ENCODE data around the gene CDKAL1.
"Not testable (repeated sequence)": the region's sequence is repeated elsewhere in the genome, so short reads cannot be mapped to it uniquely, and the experiment has no call there.

CDKAL1 gene

GRCh38 chr6:21049572-21049971, 515.3 kb downstream of the CDKAL1 start:
- H3K36me3 ChIP-seq (replicated peaks; ENCODE audit: low read depth, low read length), result peaks cover 5% of the 10 kb centered on the region
- no peak for TF ChIP-seq EZH2phosphoT487 (IDR thresholded peaks at IDR 0.05; ENCODE audit: low read depth)
- TF ChIP-seq, protein P1, sequence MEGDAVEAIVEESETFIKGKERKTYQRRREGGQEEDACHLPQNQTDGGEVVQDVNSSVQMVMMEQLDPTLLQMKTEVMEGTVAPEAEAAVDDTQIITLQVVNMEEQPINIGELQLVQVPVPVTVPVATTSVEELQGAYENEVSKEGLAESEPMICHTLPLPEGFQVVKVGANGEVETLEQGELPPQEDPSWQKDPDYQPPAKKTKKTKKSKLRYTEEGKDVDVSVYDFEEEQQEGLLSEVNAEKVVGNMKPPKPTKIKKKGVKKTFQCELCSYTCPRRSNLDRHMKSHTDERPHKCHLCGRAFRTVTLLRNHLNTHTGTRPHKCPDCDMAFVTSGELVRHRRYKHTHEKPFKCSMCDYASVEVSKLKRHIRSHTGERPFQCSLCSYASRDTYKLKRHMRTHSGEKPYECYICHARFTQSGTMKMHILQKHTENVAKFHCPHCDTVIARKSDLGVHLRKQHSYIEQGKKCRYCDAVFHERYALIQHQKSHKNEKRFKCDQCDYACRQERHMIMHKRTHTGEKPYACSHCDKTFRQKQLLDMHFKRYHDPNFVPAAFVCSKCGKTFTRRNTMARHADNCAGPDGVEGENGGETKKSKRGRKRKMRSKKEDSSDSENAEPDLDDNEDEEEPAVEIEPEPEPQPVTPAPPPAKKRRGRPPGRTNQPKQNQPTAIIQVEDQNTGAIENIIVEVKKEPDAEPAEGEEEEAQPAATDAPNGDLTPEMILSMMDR (IDR thresholded peaks at IDR 0.05; ENCODE audit: low read depth, low read length), result no peak
- H3K9me3 ChIP-seq (ENCODE audit: insufficient read depth, low read length), result no peaks in the 10 kb centered on the region
- no peak overlapping the region for H3K27ac ChIP-seq (ENCODE audit: low read length)
- no peak overlapping the region for H3K4me2 ChIP-seq (ENCODE audit: low read length)
- no peaks in the 10 kb centered on the region for H3K79me2 ChIP-seq (ENCODE audit: low read length)
- no peak overlapping the region for H2AFZ ChIP-seq (ENCODE audit: low read depth, low read length)
- H3K27me3 ChIP-seq (ENCODE audit: low read depth, low read length), result no peaks in the 10 kb centered on the region
- no peak overlapping the region for H3K4me3 ChIP-seq (ENCODE audit: low read length)
- H4K20me1 ChIP-seq (ENCODE audit: insufficient read depth, low read length), result no peaks in the 10 kb centered on the region
- H3K9ac ChIP-seq (ENCODE audit: low read length), result no peak overlapping the region
- peaks cover 21% of the 10 kb centered on the region for H3K4me1 ChIP-seq (ENCODE audit: low read length)

- Histone ChIP-seq H2AFZ (ENCODE audit: low read depth, low read length) (no peak overlapping the region), H3K79me2 (ENCODE audit: low read length) (no peaks in the 10 kb centered on the region), H3K9me3 (ENCODE audit: insufficient read depth, low read length) (no peaks in the 10 kb centered on the region), H3K9ac (ENCODE audit: low read length) (no peak overlapping the region), H3K27ac (ENCODE audit: low read length) (no peak overlapping the region), H3K4me2 (ENCODE audit: low read length) (no peak overlapping the region), H3K27me3 (ENCODE audit: low read depth, low read length) (no peaks in the 10 kb centered on the region), H4K20me1 (ENCODE audit: insufficient read depth, low read length) (no peaks in the 10 kb centered on the region), H3K36me3 (replicated peaks; ENCODE audit: low read depth, low read length) (peaks cover 5% of the 10 kb centered on the region), H3K4me3 (ENCODE audit: low read length) (no peak overlapping the region), H3K4me1 (ENCODE audit: low read length) (peaks cover 21% of the 10 kb centered on the region)
- TF ChIP-seq EZH2phosphoT487 (IDR thresholded peaks at IDR 0.05; ENCODE audit: low read depth), result no peak
- TF ChIP-seq, protein P1 (IDR thresholded peaks at IDR 0.05; ENCODE audit: low read depth, low read length), result no peak
These were observed 516.7 kb downstream of the CDKAL1 start for GRCh38 chr6:21050935-21051334.

GRCh38 chr6:21051777-21052176, 517.5 kb downstream of the CDKAL1 start:
- H3K4me1 ChIP-seq (ENCODE audit: low read length), result peaks cover 21% of the 10 kb centered on the region
- no peak for TF ChIP-seq EZH2phosphoT487 (IDR thresholded peaks at IDR 0.05; ENCODE audit: low read depth)
- TF ChIP-seq, protein P1 (IDR thresholded peaks at IDR 0.05; ENCODE audit: low read depth, low read length), result no peak
- no peak overlapping the region for H2AFZ ChIP-seq (ENCODE audit: low read depth, low read length)
- H3K4me3 ChIP-seq (ENCODE audit: low read length), result no peak overlapping the region
- peaks cover 5% of the 10 kb centered on the region for H3K36me3 ChIP-seq (replicated peaks; ENCODE audit: low read depth, low read length)
- H3K9ac ChIP-seq (ENCODE audit: low read length), result no peak overlapping the region
- no peaks in the 10 kb centered on the region for H4K20me1 ChIP-seq (ENCODE audit: insufficient read depth, low read length)
- no peaks in the 10 kb centered on the region for H3K27me3 ChIP-seq (ENCODE audit: low read depth, low read length)
- H3K9me3 ChIP-seq (ENCODE audit: insufficient read depth, low read length), result no peaks in the 10 kb centered on the region
- no peak overlapping the region for H3K27ac ChIP-seq (ENCODE audit: low read length)
- no peaks in the 10 kb centered on the region for H3K79me2 ChIP-seq (ENCODE audit: low read length)
- H3K4me2 ChIP-seq (ENCODE audit: low read length), result peak overlapping the region; percentile 41

- Histone ChIP-seq H3K27me3 (ENCODE audit: low read depth, low read length) (no peaks in the 10 kb centered on the region), H3K4me1 (ENCODE audit: low read length) (peaks cover 21% of the 10 kb centered on the region), H3K4me2 (ENCODE audit: low read length) (no peak overlapping the region), H3K27ac (ENCODE audit: low read length) (no peak overlapping the region), H3K79me2 (ENCODE audit: low read length) (no peaks in the 10 kb centered on the region), H3K36me3 (replicated peaks; ENCODE audit: low read depth, low read length) (peaks cover 5% of the 10 kb centered on the region), H3K4me3 (ENCODE audit: low read length) (no peak overlapping the region), H2AFZ (ENCODE audit: low read depth, low read length) (no peak overlapping the region), H4K20me1 (ENCODE audit: insufficient read depth, low read length) (no peaks in the 10 kb centered on the region), H3K9me3 (ENCODE audit: insufficient read depth, low read length) (no peaks in the 10 kb centered on the region), H3K9ac (ENCODE audit: low read length) (no peak overlapping the region)
- no peak for TF ChIP-seq EZH2phosphoT487 (IDR thresholded peaks at IDR 0.05; ENCODE audit: low read depth)
- TF ChIP-seq, protein P1 (IDR thresholded peaks at IDR 0.05; ENCODE audit: low read depth, low read length), result no peak
These were observed 519.4 kb downstream of the CDKAL1 start for GRCh38 chr6:21053612-21054011.

DNA sequence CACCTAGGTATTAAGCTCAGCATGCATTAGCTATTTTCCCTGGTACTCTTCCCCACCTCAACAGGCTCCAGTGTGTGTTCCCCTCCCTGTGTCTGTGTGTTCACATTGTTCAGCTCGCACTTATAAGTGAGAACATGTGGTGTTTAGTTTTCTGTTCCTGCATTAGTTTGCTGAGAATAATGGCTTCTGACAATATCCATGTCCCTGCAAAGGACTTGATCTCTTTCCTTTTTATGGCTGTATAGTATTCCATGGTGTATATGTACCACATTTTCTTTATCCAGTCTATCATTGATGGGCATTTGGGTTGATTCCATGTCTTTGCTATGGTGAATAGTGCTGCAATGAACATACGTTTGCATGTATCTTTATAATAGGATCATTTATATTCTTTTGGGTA, 521.2 kb downstream of the CDKAL1 start:
- H4K20me1 ChIP-seq (ENCODE audit: insufficient read depth, low read length); H3K36me3 ChIP-seq (replicated peaks; ENCODE audit: low read depth, low read length); H3K4me2 ChIP-seq (ENCODE audit: low read length); H3K27ac ChIP-seq (ENCODE audit: low read length); H3K27me3 ChIP-seq (ENCODE audit: low read depth, low read length); H3K4me3 ChIP-seq (ENCODE audit: low read length); H2AFZ ChIP-seq (ENCODE audit: low read depth, low read length); H3K79me2 ChIP-seq (ENCODE audit: low read length); H3K9ac ChIP-seq (ENCODE audit: low read length); H3K9me3 ChIP-seq (ENCODE audit: insufficient read depth, low read length): not testable (repeated sequence)
- peaks cover 14% of the 10 kb centered on the region for H3K4me1 ChIP-seq (ENCODE audit: low read length)
